ENCODE data around the gene MGAT3.
A peak's percentile ranks its signal among the peaks of the same experiment; 100 is the strongest.

MGAT3 gene

DNA sequence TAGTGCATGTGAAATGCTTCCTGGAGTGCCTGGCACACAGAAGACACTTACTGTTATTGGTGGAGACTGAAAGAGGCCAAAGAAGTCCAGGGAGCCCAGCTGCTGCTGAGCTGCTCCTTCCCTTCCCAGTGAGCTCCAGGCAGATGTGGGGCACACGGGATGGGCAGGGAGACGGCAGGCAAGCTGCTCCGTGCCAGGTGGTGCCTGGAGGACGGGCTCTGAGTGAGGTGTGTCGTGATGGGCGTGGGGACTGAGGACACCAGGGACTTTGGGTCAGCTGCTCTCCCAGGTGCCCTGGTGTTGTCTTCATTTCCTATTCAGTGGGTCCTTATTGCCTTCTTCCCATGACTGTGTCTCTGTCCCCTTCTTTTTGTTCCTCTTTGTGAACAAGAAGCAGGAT lies 37.7 kb upstream of the MGAT3 start:
- DNase-seq, result no peak
- peaks cover 15% of the 10 kb centered on the region; the same call in 1 of the 2 replicates for H3K36me3 ChIP-seq (replicated peaks; ENCODE audit: insufficient read depth, low read length)
- TF ChIP-seq CTCF (IDR thresholded peaks at IDR 0.05; ENCODE audit: low read length) (no peak), EZH2phosphoT487 (IDR thresholded peaks at IDR 0.05; ENCODE audit: low read length) (no peak), EZH2 (optimal IDR thresholded peaks at IDR 0.05; ENCODE audit: low read depth, low read length) (no peak)

GRCh38 chr22:39419911-39420310 lies 36.9 kb upstream of the MGAT3 start:
- TF ChIP-seq EZH2 (optimal IDR thresholded peaks at IDR 0.05; ENCODE audit: low read depth, low read length) (no peak), CTCF (IDR thresholded peaks at IDR 0.05; ENCODE audit: low read length) (no peak), EZH2phosphoT487 (IDR thresholded peaks at IDR 0.05; ENCODE audit: low read length) (no peak)
- Histone ChIP-seq H3F3A (ENCODE audit: insufficient read depth, low read length) (no peaks in the 10 kb centered on the region), H3K27me3 (replicated peaks; ENCODE audit: insufficient read depth, low read length) (no peaks in the 10 kb centered on the region), H3K79me2 (ENCODE audit: low read length) (peaks cover 14% of the 10 kb centered on the region), H3K27ac (ENCODE audit: low read length) (no peak overlapping the region), H3K9me2 (replicated peaks; ENCODE audit: insufficient read depth, low read length) (no peaks in the 10 kb centered on the region), H3K4me3 (ENCODE audit: low read length) (no peak overlapping the region), H2AFZ (ENCODE audit: low read length) (no peak overlapping the region), H3K4me1 (ENCODE audit: low read length) (peaks cover 13% of the 10 kb centered on the region), H3K9me3 (replicated peaks; ENCODE audit: insufficient read depth, low read length) (no peaks in the 10 kb centered on the region), H4K20me1 (ENCODE audit: insufficient read depth, low read length) (no peaks in the 10 kb centered on the region), H3K4me2 (ENCODE audit: low read depth, low read length) (no peak overlapping the region), H3K36me3 (replicated peaks; ENCODE audit: insufficient read depth, low read length) (peaks cover 15% of the 10 kb centered on the region; the same call in 1 of the 2 replicates), H3K9ac (ENCODE audit: low read length) (no peak overlapping the region)
- DNase-seq, result no peak

More for the DNA sequence above, 37.7 kb upstream of the MGAT3 start:
- no peaks in the 10 kb centered on the region for H3K9me2 ChIP-seq (replicated peaks; ENCODE audit: insufficient read depth, low read length)
- H3K27ac ChIP-seq (ENCODE audit: low read length), result no peak overlapping the region
- H3K27me3 ChIP-seq (replicated peaks; ENCODE audit: insufficient read depth, low read length), result no peaks in the 10 kb centered on the region
- no peak overlapping the region; the same call in 1 of the 2 replicates for H3K9ac ChIP-seq (ENCODE audit: low read length)
- H2AFZ ChIP-seq (ENCODE audit: low read length), result no peak overlapping the region
- H3K79me2 ChIP-seq (ENCODE audit: low read length), result peaks cover 22% of the 10 kb centered on the region
- H4K20me1 ChIP-seq (ENCODE audit: insufficient read depth, low read length), result no peaks in the 10 kb centered on the region
- peak overlapping the region; percentile 12 for H3K4me2 ChIP-seq (ENCODE audit: low read depth, low read length)
- no peaks in the 10 kb centered on the region for H3K9me3 ChIP-seq (replicated peaks; ENCODE audit: insufficient read depth, low read length)
- peaks cover 13% of the 10 kb centered on the region for H3K4me1 ChIP-seq (ENCODE audit: low read length)
- H3K4me3 ChIP-seq (ENCODE audit: low read length), result 0 out of 2 replicates have a peak overlapping the region, but pooled peaks have one; percentile 8
- H3F3A ChIP-seq (ENCODE audit: insufficient read depth, low read length), result no peaks in the 10 kb centered on the region

GRCh38 chr22:39421691-39422090 lies 35.1 kb upstream of the MGAT3 start:
- no peaks in the 10 kb centered on the region for H4K20me1 ChIP-seq (ENCODE audit: insufficient read depth, low read length)
- no peak overlapping the region for H3K27ac ChIP-seq (ENCODE audit: low read length)
- no peak overlapping the region for H3K9ac ChIP-seq (ENCODE audit: low read length)
- H3K36me3 ChIP-seq (replicated peaks; ENCODE audit: insufficient read depth, low read length), result peaks cover 15% of the 10 kb centered on the region; the same call in 1 of the 2 replicates
- no peak overlapping the region for H2AFZ ChIP-seq (ENCODE audit: low read length)
- H3F3A ChIP-seq (ENCODE audit: insufficient read depth, low read length), result 0 out of 2 replicates have a peak, but pooled peaks cover 2% of the 10 kb centered on the region
- no peaks in the 10 kb centered on the region for H3K9me2 ChIP-seq (replicated peaks; ENCODE audit: insufficient read depth, low read length)
- no peak overlapping the region for H3K4me2 ChIP-seq (ENCODE audit: low read depth, low read length)
- no peak for TF ChIP-seq CTCF (IDR thresholded peaks at IDR 0.05; ENCODE audit: low read length)
- TF ChIP-seq EZH2 (optimal IDR thresholded peaks at IDR 0.05; ENCODE audit: low read depth, low read length), result no peak
- no peak for TF ChIP-seq EZH2phosphoT487 (IDR thresholded peaks at IDR 0.05; ENCODE audit: low read length)
- DNase-seq, result no peak
- peaks cover 15% of the 10 kb centered on the region for H3K4me1 ChIP-seq (ENCODE audit: low read length)
- no peaks in the 10 kb centered on the region for H3K27me3 ChIP-seq (replicated peaks; ENCODE audit: insufficient read depth, low read length)
- peaks cover 7% of the 10 kb centered on the region for H3K79me2 ChIP-seq (ENCODE audit: low read length)
- H3K9me3 ChIP-seq (replicated peaks; ENCODE audit: insufficient read depth, low read length), result no peaks in the 10 kb centered on the region
- no peak overlapping the region for H3K4me3 ChIP-seq (ENCODE audit: low read length)

Data from MM.1S (cell line).